Measurements from ENCODE around the gene LIN52. TPM values are rescaled to one million over a fixed set of nuclear protein-coding genes. Genes with fewer than 3 reads are reported as not detected.

Gene LIN52
- total RNA-seq, 1 donor from 2014 or later = 7.3 TPM

GRCh38 chr14:74217672-74218448, 133.1 kb downstream of the LIN52 start:
- H3K4me3 Mint-ChIP-seq (ENCODE audit: unreplicated experiment) = no peak overlapping the region

GRCh38 chr14:74218462-74218861, 133.7 kb downstream of the LIN52 start:
- Mint-ChIP-seq H3K9me3 (ENCODE audit: unreplicated experiment) (no peaks in the 10 kb centered on the region), H3K4me1 (ENCODE audit: unreplicated experiment) (no peaks in the 10 kb centered on the region), H3K27ac (ENCODE audit: unreplicated experiment) (no peak overlapping the region), H3K36me3 (ENCODE audit: low read depth, unreplicated experiment) (no peaks in the 10 kb centered on the region), H3K27me3 (ENCODE audit: unreplicated experiment) (no peaks in the 10 kb centered on the region), H3K4me3 (ENCODE audit: unreplicated experiment) (no peak overlapping the region)
- TF ChIP-seq, protein P1, sequence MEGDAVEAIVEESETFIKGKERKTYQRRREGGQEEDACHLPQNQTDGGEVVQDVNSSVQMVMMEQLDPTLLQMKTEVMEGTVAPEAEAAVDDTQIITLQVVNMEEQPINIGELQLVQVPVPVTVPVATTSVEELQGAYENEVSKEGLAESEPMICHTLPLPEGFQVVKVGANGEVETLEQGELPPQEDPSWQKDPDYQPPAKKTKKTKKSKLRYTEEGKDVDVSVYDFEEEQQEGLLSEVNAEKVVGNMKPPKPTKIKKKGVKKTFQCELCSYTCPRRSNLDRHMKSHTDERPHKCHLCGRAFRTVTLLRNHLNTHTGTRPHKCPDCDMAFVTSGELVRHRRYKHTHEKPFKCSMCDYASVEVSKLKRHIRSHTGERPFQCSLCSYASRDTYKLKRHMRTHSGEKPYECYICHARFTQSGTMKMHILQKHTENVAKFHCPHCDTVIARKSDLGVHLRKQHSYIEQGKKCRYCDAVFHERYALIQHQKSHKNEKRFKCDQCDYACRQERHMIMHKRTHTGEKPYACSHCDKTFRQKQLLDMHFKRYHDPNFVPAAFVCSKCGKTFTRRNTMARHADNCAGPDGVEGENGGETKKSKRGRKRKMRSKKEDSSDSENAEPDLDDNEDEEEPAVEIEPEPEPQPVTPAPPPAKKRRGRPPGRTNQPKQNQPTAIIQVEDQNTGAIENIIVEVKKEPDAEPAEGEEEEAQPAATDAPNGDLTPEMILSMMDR (IDR thresholded peaks at IDR 0.05; ENCODE audit: unreplicated experiment) = no peak
- no peak for DNase-seq (ENCODE audit: low spot score)

More at GRCh38 chr14:74217672-74218448, 133.1 kb downstream of the LIN52 start:
- no peaks in the 10 kb centered on the region for H3K4me1 Mint-ChIP-seq (ENCODE audit: unreplicated experiment)
- no peaks in the 10 kb centered on the region for H3K27me3 Mint-ChIP-seq (ENCODE audit: unreplicated experiment)
- H3K36me3 Mint-ChIP-seq (ENCODE audit: low read depth, unreplicated experiment) = no peaks in the 10 kb centered on the region
- DNase-seq (ENCODE audit: low spot score) = peak; percentile 94
- H3K27ac Mint-ChIP-seq (ENCODE audit: unreplicated experiment) = no peak overlapping the region
- no peaks in the 10 kb centered on the region for H3K9me3 Mint-ChIP-seq (ENCODE audit: unreplicated experiment)
- TF ChIP-seq, protein P1 (IDR thresholded peaks at IDR 0.05; ENCODE audit: unreplicated experiment) = peak; percentile 82

DNA sequence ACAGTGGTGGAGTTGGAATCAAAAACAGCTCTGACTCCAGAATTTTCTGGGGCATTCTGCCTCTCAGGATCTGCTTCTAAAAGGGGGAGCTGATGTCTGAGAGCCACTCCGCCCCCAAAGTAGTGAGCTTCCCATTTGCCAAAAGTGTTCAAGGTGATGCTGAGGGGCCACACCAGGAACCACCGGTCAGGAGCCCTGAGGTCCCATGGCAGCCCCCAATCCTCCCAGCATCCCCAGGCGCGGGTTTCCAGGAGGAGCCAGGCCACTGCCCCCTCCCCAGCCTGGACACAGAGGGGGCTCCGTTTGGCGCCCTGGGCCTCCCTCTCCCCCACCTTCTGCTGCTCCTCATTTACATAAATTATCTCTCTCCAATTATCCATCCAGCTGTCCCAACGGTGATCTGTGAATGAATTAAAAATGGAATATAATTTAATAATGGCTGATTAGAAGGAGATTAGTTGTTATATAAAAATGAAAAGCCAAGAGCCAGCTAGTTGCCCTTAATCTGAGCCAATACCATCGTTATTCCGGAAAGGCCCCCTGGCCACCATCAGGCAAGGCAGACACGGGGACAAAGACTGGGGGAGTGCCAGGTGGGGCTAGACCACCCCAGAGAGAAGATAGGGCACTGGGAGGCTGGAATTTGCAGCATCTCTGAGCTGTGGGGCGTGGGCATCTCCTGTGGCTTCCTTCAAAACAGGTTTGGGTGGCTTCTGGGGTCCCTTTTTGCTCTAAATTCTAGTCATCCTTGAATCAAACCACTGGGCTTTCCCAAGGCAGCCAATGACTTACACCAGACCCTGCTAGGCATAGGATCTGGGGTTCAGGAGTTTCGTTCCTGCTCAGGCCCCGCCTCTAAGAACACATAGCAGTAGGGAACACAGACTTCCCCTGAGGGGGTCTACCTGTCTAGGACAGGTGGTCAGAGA, 134.8 kb downstream of the LIN52 start:
- peaks cover 3% of the 10 kb centered on the region for H3K27me3 Mint-ChIP-seq (ENCODE audit: unreplicated experiment)
- H3K4me1 Mint-ChIP-seq (ENCODE audit: unreplicated experiment) = no peaks in the 10 kb centered on the region
- TF ChIP-seq, protein P1 (IDR thresholded peaks at IDR 0.05; ENCODE audit: unreplicated experiment) = no peak

DNA sequence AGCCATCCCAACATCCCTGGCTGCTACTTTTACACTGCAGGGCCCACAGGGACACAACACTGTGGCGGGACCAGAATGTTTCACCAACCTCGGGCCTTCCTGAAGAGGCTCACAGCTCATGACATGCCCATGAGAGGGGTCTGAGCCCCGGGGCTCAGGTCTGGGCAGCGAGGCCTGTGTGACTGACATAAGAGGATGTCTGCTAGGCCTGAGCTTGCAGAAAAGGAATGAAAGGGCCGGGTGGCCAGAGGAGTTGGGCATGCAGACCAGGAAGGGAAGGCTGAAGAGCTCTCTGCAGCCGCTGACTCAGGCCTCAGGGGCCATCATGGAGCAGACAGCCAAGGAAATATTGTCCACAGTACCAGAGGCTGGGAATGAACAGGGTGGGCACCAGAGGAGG, 136.2 kb downstream of the LIN52 start:
- no peak for DNase-seq (ENCODE audit: low spot score)
- H3K9me3 Mint-ChIP-seq (ENCODE audit: unreplicated experiment) = no peaks in the 10 kb centered on the region
- no peaks in the 10 kb centered on the region for H3K36me3 Mint-ChIP-seq (ENCODE audit: low read depth, unreplicated experiment)
- H3K27me3 Mint-ChIP-seq (ENCODE audit: unreplicated experiment) = peaks cover 4% of the 10 kb centered on the region
- H3K27ac Mint-ChIP-seq (ENCODE audit: unreplicated experiment) = no peak overlapping the region
- no peak overlapping the region for H3K4me3 Mint-ChIP-seq (ENCODE audit: unreplicated experiment)
- no peaks in the 10 kb centered on the region for H3K4me1 Mint-ChIP-seq (ENCODE audit: unreplicated experiment)
- TF ChIP-seq, protein P1 (IDR thresholded peaks at IDR 0.05; ENCODE audit: unreplicated experiment) = no peak

More for the DNA sequence above, 134.8 kb downstream of the LIN52 start:
- H3K9me3 Mint-ChIP-seq (ENCODE audit: unreplicated experiment) = no peaks in the 10 kb centered on the region
- H3K4me3 Mint-ChIP-seq (ENCODE audit: unreplicated experiment) = no peak overlapping the region
- DNase-seq (ENCODE audit: low spot score) = no peak
- no peak overlapping the region for H3K27ac Mint-ChIP-seq (ENCODE audit: unreplicated experiment)
- H3K36me3 Mint-ChIP-seq (ENCODE audit: low read depth, unreplicated experiment) = no peaks in the 10 kb centered on the region

Data from endothelial cell (in vitro differentiated cells).